Measurements from ENCODE around the gene RGS6.

RGS6 gene

DNA sequence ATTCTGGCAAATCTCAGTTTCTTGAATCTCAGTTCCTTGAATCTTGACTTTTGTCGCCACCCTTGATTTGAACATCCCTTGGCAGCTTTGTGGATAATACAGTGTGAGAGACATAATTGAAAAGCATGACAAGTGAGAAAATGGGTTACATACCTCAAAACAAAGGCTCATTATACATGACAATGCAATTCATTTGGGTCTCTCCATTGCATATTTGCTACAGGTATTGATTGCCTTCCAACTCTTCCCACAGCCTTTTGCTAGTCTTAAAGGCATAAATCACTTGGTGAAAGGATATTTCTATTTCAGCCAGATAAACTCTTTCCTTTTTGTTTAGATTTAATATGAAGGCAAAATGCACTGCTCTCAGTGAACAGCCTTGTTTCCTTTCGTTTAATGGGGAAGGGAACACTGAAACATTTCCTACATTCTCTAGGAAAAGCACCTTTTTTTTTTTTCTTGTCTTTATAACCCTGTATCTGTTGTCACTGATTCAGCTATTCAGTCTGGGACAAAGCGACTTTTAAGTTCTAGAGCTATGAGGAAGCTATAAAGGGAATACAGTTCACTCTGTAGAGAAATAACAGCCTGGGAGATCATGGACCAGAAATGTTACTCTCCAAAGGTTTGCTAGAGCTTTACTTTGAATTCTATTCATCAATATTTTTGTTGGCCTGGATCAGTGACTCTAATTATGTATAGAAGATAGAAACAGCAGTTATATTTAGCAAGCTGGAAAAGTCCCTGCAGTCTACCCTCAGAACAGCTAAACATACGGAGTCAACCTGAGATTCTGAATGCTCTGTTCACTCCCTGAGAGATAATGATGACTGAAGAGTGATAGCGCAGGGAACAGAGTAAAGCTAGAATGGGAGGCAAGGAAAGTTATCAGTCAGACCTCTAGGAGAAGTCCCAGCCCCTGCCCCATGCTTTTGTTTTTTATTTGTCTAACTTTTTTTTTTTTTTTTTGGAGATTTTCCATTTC lies 311.4 kb downstream of the RGS6 start:
- TF ChIP-seq, protein P1, sequence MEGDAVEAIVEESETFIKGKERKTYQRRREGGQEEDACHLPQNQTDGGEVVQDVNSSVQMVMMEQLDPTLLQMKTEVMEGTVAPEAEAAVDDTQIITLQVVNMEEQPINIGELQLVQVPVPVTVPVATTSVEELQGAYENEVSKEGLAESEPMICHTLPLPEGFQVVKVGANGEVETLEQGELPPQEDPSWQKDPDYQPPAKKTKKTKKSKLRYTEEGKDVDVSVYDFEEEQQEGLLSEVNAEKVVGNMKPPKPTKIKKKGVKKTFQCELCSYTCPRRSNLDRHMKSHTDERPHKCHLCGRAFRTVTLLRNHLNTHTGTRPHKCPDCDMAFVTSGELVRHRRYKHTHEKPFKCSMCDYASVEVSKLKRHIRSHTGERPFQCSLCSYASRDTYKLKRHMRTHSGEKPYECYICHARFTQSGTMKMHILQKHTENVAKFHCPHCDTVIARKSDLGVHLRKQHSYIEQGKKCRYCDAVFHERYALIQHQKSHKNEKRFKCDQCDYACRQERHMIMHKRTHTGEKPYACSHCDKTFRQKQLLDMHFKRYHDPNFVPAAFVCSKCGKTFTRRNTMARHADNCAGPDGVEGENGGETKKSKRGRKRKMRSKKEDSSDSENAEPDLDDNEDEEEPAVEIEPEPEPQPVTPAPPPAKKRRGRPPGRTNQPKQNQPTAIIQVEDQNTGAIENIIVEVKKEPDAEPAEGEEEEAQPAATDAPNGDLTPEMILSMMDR (IDR thresholded peaks at IDR 0.05; ENCODE audit: low read depth, low read length): no peak
- DNase-seq (ENCODE audit: extremely low read depth, low read depth): no peak

DNA sequence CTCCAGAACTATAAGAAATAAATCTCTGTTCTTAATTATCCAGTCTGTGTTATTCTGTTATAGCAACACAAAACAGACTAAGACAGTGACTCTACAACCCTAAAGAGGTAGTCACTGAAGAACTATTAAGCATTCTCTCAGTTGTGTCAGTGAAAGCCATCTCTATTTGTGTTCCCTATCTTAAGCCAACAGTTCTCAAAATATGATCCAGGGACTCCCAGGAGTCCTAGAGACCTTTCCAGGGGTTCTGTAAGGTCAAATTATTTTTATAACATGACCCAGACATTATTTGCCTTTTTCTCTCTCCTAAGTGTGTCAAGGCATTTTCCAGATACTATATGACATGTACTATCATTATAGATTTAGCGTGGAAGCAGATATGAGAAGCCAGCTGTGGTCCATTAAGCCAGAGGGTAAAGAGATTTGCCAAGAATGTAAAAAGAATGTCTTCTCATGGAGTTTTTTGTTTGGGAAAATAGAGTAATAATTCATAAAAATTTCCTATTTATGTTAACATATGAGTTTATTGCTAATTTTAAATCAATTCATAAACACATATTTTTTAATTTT lies 315.8 kb downstream of the RGS6 start:
- DNase-seq (ENCODE audit: extremely low read depth, low read depth): no peak
- TF ChIP-seq, protein P1 (IDR thresholded peaks at IDR 0.05; ENCODE audit: low read depth, low read length): no peak

DNA sequence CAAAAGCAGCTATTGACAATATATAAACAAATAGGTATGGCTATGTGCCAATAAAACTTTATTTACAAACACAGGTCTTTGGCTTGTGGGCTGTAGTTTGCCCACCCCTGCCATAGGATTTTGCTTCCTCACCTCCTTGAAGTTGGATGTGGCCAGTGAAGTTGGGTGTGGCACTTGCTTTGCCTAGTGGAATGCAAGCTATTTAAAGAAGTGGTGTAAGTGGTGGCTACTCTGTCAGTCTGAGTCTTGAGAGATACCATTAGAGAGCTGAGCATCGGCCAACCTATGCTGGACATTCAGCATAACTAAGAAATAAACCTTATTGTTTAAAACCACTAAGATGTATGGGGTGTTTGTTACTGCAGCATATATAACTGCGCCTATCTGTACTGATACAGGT lies 321.3 kb downstream of the RGS6 start:
- TF ChIP-seq, protein P1 (IDR thresholded peaks at IDR 0.05; ENCODE audit: low read depth, low read length): no peak
- no peak for DNase-seq (ENCODE audit: extremely low read depth, low read depth)

DNA sequence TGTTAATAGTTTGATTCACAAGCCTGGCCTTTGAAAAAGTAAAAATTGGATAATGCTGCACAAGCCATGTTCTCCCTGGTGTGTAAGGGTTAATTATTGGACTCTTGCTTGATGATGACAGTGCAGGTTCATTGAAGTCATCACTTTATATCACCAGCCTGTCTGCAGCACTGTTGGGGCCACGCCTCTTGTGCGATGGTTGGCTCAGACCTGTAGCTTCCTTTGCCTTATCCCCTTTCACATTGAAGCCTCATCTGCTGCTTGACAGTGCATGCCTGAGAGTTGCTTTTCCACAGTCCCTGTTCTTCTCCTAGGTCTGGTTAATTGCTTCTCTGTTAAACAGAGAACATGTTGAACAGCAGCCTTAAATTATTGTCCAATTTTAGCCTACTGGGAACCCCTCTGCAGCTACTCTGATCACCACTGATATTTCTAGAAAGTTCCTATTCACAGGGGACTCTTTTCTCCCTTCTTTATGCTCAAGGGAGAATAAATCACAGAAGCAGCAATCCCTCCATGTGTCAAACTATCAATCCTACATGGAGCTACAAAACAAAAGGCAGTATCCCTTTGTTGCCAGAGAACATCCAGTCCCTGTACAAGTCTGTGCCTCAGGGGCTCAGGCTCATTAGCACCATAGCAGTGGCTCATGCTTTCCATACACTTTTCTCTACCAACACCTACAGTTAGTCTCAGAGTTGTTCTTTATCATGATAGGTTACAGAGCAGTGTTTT lies 322.1 kb downstream of the RGS6 start:
- DNase-seq (ENCODE audit: extremely low read depth, low read depth): no peak
- TF ChIP-seq, protein P1 (IDR thresholded peaks at IDR 0.05; ENCODE audit: low read depth, low read length): no peak

DNA sequence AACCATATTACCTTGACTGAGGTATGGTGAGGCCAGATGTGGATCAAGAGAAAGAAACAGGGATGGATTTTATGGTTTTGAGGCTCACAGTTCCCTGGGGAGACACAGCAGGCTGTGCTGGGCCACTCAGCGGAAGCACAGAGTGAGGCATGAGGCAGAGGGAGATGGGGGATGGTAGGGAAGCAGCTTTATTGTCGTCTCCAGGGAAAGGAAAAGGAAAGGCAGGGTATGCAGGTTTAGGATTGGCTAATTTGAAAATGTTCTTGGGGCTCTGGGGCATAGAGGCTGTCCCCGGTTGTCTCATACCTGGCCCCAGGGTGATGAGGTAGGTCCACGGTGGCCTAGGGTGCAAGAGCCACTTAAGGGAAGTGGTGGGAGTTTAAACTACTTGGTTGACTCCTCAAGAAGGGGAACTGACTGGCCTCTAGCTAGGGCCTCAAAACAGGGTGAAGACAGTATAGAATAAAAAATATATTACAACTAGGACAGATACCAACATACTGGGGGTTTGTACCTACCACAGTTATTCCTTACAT lies 322.8 kb downstream of the RGS6 start:
- TF ChIP-seq, protein P1 (IDR thresholded peaks at IDR 0.05; ENCODE audit: low read depth, low read length): no peak
- no peak for DNase-seq (ENCODE audit: extremely low read depth, low read depth)

DNA sequence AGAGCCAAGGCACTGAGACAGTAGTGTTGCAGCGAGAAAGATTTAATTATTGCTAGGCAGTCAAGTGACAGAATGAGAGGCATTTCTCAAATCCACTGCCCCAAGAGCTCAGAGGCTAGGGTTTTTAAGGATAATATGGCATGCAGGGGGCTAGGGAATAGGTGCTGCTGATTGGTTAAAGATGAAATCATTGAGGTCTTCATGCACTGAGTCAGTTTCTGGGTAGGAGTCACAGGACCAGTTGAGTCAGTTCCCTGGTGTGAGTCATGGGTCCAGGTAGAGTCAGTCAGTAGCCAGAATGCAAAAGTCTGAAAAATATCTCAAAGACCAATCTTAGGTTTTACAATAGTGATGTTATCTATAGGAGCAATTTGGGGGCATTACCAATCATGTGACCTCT lies 323.8 kb downstream of the RGS6 start:
- no peak for DNase-seq (ENCODE audit: extremely low read depth, low read depth)
- TF ChIP-seq, protein P1 (IDR thresholded peaks at IDR 0.05; ENCODE audit: low read depth, low read length): no peak
